Measurements from ENCODE around the gene MYOM1.

Gene MYOM1

DNA sequence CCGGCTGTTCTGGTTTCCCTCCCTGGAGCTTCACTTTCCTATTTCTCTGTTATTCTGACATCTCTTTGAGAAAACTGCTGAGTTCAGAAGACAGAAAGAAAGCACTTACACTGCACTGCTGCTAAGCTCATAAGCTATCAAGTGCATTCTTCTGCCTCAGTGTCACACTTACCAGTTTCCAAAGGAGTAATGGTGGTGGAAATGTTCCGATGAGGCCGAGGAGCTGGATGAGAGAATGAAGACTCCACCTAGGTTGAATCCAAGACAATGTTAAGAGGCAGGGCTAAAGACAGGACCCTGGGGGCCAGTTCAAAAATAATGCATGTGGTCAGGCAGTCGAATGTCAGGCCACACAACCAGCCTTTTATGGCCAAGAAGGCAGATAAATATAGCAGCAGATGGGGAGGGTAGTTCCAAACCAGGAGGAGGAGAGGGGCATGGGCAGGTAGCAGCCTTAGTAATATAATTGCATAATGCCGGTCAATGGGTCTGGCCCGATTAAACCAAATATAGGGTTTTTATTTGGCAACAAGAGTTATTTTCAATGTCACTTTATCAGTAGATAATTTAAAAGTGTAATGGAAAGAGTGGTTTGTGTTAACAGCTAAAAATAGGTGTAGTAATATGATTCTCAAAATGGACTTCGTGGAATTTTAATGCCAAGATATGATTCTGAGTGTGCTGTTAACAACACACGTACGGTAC, at the start of gene MYOM1:
TSS of gene MYOM1 (minus strand) at position 338 of the 705 bp plus-strand sequence. CDS start 4,745 bp downstream, outside the sequence.
- DNase-seq, result no peak

DNA sequence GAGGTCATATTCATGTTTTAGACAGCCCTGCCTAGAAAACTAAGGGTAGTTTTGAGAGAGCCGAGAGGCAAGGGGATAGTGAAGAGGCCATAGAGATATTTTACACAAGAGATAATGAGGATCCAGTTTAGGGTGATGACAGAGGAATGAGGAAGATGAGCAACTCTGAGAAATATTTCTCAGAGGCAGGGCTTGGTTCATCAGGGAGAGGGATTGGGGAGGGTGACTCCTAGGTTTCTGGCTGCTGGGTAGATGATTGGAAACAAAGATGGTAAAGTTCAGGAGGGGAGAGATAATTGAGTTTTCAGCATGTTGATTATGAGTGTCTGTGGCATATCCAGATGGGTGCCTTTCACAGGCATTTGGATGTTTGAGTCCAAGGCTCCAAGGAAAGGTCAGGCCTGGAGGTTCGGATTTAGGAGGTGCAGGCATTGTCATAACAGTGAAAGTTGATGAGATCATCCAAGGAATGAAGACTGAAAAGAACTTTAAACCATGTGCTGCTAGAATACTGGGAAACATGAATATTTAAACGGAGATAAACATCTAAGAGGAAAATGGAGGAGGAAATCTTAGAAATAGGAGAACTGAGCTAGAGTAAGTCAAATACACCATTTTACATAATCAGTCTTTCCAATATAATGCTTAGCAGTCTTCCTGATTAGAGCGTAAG, 49.6 kb upstream of the MYOM1 start:
- DNase-seq, result no peak

DNA sequence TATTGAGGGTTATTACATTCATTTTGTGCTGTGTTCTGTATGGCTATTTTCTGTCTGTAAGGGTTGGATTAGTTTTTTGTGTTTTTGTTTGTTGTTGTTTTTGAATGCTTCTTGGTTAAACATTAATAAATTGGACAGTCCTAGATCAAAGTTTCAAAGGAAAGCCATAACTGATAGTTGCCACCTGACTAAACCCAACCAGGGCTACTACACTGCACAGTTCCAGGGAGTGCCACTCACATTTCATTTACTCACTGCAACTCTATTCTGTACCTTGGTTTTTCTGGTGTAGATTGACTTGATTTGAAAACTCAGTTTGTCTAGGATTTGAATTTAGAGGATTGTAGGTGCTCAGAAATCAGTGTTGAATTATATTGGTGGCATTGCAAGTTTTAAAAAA, 48.5 kb upstream of the MYOM1 start:
- DNase-seq, result no peak

DNA sequence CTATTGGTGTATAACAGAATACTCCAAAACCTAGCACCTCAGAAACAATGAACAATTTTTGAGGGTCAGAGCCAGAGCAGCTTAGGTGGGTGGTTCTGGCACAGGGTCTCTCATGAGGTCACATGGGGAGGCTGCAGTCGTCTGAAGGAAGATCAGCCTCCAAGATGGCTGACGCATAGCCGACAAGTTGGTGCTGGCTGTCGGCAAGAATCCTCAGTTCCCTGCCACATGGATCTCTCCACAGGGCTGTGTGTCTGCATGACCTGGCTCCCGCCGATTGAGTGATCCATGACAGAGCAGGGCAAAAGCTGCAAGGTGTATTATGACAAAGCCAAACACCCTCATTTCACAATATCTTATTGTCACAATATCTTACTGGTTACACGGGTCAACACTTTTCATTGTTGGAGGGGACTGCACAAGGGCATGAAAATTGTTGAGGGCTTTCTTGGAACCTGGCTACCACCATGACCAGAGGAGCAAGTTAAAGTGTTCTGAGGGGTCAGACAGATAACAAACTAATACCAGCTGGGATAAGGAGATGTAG, 46.4 kb upstream of the MYOM1 start:
- no peak for DNase-seq

DNA sequence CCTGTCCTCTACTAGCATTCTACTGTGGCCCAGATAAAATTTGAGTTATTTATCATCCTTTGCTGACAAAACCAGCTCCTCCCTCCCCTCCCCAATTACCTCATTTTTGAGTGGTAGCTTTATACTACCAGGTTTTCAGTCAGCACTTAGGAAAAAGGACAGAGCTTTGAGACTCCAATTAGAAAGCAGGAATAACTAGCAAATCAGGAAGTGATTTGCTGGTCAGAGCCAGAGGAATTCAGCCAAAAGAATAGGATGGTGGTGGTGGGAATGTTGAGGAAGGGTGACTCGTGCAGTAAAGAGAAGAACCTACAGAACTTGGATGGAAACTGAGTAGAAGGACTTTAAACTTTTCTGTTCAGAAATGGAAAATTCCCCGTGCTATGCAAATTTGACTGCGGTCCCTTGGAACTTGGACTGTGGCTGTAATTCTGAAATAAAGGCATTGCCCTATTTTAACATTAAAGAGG, 45.8 kb upstream of the MYOM1 start:
- DNase-seq, result no peak

DNA sequence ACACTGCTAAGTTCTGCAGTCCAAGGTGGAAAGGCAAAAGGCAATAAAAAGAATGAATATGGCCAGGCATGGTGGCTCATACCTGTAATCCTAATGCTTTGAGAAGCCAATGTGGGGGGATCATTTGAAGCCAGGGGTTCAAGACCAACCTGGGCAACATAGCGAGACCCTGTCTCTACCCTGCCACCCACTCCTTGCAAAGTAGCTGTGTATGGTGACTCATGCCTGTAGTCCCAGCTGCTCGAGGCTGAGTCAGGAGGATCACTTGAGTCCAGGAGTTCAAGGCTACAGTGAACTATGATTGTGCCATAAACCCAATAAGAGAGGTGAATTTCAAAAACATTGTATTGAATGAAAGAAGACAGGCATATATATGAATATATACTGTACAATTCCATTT, 44.6 kb upstream of the MYOM1 start:
- DNase-seq, result no peak

DNA sequence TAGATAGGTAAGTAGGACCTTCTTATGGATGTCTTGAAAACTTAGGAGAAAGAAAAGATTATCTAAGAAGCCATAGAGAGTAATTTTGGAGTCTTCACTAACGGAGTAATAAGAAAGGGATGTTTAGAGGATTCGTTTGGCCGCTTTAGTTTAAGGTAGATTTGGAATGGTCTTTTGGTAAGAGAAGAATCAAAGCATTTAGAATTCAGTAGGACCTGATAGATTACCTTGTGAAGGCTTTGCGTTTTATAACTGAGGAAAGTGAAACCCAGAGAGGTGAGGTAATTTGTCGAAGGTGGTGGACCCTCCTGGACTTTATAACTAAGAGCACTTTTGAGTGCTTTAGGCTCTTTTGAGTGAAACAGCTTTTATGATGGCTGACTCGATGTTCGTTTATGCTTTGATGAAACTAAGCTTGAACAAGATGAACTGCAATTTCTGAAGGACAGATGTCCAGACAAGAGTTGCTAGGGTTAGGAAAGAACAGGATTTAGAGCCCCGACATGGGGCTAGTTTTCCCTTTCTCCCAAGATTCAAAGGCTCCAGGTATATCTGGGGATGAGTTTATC, 43.4 kb upstream of the MYOM1 start:
- no peak for DNase-seq

DNA sequence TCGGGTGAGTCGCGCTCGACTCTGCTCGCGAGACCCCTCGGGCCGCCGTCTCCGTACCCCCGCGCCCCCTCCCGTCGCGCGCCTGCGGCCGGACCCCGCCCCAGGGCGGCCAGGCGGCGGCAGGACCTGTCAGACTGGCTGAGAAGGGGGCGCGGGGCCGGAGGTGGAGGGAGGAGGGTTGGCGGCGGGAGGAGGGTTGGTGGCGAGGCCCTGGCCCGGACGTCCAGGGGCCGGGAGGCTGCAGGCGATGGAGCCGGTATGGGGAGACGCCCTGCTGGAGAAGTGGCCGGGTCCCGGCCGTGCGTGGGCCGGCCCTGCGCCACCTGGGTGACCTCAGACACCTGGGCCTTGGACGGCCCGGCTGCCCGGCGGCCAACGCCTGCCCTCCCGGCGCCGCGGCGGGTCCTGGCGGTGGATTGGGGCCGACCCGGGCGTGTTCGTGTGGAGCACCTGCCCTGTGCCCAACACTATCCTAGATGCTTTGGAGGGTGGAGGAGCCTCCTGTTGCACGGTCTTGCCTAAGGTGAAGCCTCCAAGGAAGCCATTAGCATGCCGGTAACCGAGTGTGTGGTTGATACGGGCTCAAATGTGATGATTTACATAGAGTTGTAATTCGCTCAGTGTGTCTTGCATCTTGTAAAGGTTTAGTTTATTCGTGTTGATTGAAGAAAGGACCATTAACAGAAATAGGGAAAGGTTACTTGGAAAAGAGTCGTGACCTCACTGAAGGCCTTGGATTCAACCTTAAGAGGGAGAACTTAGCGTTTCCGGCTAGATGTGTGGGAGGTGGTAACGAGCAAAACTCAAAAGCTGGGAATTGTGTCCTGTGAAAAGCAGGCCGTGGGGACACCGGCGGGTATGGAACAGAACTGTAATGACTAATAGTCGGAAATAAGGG, 42.7 kb upstream of the MYOM1 start:
- peak; percentile 25 for DNase-seq

DNA sequence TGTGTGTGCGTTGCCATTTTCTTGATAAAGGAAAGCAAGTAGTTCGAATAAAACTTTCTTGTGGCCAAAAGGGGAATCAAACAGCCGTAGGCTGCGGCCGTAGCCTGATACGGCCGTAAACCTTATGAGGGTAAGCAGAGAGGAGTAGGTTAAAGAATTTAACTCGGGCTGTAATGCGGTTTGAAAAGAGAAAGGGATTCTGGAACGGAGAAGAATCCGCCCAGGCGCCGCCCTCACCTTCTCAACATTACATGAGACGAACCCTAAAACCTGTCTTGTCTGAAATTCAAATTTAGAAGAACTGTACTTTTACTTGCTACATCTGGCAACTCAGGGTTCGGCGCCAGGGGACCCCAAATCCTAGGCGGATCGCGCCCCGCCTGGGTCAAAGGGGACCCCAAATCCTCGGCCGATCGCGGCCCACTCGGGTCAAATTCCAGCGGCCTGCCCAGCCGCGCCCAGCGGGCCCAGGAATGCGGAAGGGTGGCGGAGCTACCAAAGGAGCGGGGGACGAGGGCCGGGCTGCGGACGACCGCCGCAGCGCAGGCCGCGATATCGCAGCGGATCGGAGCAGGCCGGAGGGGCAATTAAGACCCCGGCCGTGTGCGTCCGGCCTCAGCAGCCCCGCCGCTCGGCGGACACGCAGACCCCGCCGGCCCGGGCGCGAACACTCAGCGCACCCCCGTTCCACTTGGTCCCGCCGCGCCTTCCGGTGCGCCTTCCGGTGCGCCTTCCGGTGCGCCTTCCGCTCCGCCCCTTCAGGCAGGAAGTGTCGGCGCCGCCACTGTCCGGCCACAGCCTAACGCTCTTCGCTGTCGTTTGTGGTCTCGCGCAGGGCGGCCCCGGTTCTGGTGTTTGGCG, 41.8 kb upstream of the MYOM1 start, which contains the start of gene MYL12B:
TSS of gene MYL12B (plus strand) at position 761 of the 861 bp plus-strand sequence. CDS start 10,766 bp downstream, outside the sequence.
- peak; percentile 71 for DNase-seq

DNA sequence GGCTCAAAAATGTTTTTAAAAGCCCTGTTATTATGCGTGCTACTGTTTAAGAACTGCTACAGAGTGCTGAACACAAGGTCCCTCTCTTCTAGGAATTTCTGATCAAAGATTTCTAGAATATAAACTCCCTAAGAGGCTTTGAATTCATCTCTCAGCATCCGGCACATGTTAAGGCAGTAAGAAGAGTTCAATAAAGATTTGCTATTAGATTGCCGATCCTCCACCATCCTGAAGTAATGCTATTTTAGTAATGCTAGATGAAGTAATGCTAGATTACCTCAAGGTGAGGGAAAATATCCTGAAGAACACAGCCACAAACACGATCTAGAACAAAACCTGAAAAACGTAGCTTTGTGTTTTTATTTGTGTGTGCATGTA, 41.2 kb upstream of the MYOM1 start:
- no peak for DNase-seq

DNA sequence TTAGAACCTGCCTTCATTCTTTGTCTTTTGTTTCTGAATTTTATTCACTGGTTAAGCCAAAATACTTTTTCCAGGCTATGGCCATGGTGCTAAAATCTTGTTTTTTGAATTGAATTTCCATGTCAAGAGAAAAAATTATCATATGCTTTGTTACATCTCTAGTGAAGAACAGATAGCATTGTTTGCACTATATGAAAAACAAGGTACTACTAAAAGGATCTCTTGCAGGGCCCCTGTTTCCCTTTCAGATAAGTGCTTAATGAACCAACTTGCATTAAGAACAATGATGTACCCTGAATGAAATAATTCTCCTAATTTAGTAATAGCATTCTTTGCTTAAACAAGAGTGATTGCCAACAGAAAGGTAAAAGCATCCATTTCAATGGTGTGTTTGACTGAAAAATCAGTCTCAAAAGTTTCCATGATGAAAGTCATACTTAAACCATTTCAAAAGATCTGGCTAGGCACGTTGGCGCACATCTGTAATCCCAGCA, 37.9 kb upstream of the MYOM1 start:
- no peak for DNase-seq

DNA sequence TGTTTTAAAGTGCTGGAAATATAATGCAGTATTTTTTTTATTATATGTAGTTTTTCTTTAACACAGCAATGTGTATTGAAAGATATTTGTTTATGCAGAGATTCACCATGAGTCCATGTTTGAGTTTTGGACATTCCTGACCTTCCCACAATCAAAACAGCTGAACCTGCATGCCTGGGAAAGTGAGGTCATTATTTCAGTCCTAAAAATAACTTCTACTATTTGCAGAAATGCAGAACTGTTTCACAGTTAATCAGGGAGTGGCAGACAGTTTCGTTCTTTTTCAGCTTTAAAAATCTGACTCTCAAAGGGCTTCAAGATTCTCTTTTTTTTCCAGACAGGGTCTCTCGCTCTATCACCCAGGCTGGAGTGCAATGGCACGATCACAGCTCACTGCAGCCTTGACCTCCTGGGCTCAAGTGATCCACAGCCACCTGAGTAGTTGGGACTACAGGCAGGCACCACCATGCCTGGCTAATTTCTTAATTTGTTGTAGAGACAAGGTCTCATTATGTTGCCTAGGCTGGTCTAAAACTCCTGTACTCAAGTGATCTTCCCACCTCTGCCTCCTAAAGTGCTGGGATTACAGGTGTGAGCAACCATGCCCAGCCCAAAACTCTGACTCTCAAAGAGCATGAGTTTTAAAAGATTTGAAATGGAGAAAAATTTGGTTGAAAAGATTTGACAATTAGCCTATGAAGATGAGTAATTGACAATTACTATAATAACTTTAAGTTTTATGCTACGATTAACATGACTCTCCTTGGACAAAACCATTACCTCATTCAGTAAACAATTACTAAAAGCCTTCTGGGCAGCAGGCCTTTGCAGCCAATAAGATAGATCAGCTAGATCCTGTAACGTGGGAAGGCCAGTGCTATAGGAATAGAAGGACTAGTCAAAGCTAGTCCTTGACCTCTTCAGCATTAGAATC, 37.2 kb upstream of the MYOM1 start:
- no peak for DNase-seq

DNA sequence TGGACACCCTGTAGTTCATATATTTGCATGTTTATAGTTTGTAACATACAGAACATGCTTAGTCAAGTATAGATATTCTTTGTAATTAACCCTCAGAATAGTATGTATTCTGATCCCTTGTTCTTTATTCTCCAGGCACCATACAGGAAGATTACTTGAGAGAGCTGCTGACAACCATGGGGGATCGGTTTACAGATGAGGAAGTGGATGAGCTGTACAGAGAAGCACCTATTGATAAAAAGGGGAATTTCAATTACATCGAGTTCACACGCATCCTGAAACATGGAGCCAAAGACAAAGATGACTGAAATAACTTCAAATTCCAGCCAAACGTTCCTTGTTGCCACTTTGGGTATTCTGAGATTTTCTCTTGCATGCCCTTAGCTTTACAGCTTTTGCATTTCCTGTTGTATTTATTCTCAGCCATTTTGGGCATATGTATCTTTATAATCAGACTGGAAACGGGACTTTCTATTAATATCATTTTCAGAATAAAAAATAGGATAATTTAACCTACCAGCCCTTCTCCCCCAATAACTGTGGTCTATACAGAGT, 35.9 kb upstream of the MYOM1 start:
- DNase-seq, result no peak

DNA sequence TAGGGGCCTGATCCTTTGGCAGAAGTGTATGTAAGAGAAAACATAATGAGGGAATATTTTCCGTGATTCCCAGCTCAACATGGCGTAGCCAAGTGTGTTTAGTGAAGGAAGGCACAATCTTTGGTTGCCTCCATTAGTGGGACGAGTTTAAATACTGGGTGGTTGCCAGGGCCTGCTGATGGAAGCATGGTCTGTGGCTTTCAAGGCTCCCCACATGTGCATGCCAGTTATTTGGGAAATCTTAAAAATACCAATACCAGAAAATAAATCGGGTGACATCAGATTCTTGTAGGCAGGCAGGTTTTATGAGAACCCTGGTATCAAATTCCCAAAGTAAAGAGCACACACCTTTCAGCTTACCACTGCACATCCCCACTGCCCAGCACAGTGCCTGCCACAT, 35.0 kb upstream of the MYOM1 start:
- DNase-seq, result no peak

DNA sequence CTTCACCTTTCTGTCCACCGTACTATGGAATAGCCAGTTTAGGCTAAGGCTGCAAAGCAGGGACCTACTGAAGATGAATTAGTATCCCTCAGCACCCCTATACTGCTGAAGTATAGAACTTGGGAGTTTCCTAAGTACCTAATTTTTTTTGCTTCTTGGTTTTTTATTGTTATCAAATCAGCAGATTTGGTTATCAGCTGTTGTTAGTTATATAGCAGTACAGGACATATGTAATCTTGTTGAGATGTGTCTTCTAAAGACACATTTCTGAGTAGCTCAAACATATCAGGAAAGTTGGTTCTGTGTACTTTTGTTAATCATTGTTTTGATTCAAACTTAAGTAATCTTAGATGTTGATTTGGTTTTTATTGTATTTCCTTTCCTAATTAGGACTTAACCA, 33.1 kb upstream of the MYOM1 start:
- DNase-seq, result no peak

DNA sequence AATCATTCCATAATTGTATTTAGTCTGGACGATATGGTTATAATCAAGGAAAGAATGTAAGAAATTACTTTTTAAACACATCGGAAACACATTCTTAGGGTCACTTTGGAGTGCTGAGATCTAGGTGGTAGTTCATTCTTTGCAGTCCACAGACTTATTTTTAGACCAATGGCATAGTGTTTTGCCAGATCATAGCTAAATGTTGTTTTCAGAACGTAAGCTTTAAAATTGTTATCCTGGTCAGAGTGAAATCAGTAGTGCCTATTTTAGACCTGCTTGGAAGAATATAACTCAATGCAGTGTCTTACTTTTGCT, 32.2 kb upstream of the MYOM1 start:
- DNase-seq, result no peak

DNA sequence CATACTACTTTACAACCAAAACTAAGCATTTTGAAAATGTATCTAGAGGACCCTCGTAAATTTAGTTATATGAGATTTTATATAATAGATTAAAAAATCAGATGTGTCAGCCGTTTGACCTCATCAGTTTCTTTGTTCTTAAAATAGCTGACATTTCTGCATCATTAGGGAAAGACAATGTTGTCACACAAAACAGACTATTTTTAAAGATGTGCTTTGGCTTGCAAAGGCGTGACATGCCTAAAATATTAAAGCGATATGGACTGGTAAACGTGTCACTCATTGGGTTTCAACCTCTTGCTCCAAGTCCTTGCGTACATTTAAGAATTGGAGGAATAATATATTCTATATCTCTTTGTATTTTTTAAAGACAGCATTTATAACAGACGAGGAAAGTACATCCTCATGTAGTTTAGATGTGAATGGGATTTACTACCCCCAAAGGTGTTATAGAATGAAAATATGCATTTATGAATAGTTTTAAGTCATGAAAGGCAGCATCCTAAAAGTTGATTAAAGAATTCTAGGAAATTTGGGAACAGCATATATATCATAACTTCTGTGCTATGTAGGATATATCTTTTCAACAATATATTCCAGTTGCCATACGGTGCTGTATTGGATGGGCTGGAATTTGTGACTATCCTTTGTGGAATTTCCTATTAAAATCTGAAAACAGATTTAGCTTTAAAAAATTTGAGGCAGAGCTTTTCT, 31.6 kb upstream of the MYOM1 start:
- no peak for DNase-seq

DNA sequence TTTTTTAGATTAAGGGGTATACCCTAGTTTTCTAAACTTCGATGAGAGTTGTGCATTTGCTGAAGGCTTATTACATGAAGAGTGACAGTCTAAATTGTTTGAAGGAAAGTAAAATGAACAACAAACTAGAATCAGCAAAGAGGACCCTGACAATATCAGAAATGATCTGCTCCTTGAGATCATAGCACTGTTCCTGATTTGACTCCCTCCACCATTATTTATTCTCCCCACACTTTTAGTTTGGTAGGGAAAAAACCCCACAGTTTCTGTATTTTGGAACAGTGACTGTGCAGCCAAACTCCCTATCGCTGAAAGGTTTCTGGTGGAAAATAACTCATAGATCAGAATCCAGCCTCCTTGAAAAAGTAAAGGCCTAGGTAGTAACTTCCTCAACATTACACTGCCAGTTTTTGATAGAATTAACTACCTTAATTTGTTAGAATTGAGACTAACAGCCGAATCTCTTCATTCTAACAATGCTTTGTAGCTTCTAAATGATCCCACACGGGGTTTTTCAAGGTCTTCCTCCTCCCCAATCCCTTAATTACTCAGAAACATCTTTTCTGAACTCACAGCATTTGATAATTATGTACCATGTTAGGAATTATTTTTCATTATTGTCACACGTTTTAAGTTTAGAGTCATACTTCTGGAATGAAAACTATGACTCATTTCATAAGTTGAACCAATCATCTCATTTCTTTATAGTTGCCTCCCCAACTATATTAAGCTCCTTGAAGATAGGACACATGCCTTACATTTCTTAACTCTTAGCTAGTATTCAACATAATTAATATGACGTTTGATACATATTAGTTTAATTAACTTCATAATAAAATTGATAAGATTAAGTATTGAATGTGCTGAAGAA, 30.7 kb upstream of the MYOM1 start:
- no peak for DNase-seq
